H9 (cell line): ENCODE results near the gene G6PC1. TPM values are rescaled to one million over a fixed set of nuclear protein-coding genes. Genes with fewer than 3 reads are reported as not detected.

Experiments
- DNase-seq: peaks from one replicate; pipeline ENCODE4 v3.0.0-alpha.2; 2017
- H2AFZ ChIP-seq: one replicate; pipeline ENCODE4 v1.6.1; 2013; ENCODE audit warnings: mild to moderate bottlenecking, low read length, control low read depth, moderate library complexity
- H2AK5ac ChIP-seq: 2 replicates; pipeline ENCODE4 v1.6.1; 2013; ENCODE audit warnings: low read length, control low read depth, mixed read lengths; ENCODE audit not compliant: insufficient read length
- H2BK120ac ChIP-seq: one replicate; pipeline ENCODE4 v1.6.1; 2013; ENCODE audit warnings: low read depth, mild to moderate bottlenecking, low read length, control low read depth, inconsistent platforms; ENCODE audit not compliant: poor library complexity, severe bottlenecking
- H2BK12ac ChIP-seq: 2 replicates; pipeline ENCODE4 v1.6.1; 2013; ENCODE audit warnings: low read length, control low read depth, mixed read lengths, low read depth; ENCODE audit not compliant: insufficient read length
- H2BK15ac ChIP-seq: 2 replicates; pipeline ENCODE4 v1.6.1; 2013; ENCODE audit warnings: low read depth, low read length, control low read depth
- H2BK20ac ChIP-seq: one replicate; pipeline ENCODE4 v1.6.1; 2013; ENCODE audit warnings: low read depth, mild to moderate bottlenecking, low read length, control low read depth, inconsistent platforms; ENCODE audit not compliant: poor library complexity, severe bottlenecking
- H2BK5ac ChIP-seq: 2 replicates; pipeline ENCODE4 v1.6.1; 2013; ENCODE audit warnings: low read length, control low read depth, mixed read lengths; ENCODE audit not compliant: insufficient read length
- H3K14ac ChIP-seq: 2 replicates; pipeline ENCODE4 v1.6.1; 2013; ENCODE audit warnings: low read length, control low read depth; ENCODE audit not compliant: insufficient read depth
- H3K18ac ChIP-seq: 2 replicates; pipeline ENCODE4 v1.6.1; 2013; ENCODE audit warnings: low read depth, mild to moderate bottlenecking, mixed read lengths, low read length, control low read depth; ENCODE audit not compliant: insufficient read length
- H3K23ac ChIP-seq: 2 replicates; pipeline ENCODE4 v1.6.1; 2013; ENCODE audit warnings: low read length, control low read depth, mixed read lengths, low read depth; ENCODE audit not compliant: insufficient read length
- H3K23me2 ChIP-seq: 2 replicates; pipeline ENCODE4 v1.6.1; 2013; ENCODE audit warnings: low read depth, mild to moderate bottlenecking, mixed read lengths, low read length, control low read depth; ENCODE audit not compliant: insufficient read length, poor library complexity, severe bottlenecking
- H3K27ac ChIP-seq: 2 replicates; pipeline ENCODE4 v1.5.1; 2013; ENCODE audit warnings: low read length, control low read depth, mixed read lengths, low read depth; ENCODE audit not compliant: insufficient read length
- H3K27me3 ChIP-seq: 2 replicates; pipeline ENCODE4 v1.6.1; 2013; ENCODE audit warnings: low read length, control low read depth, inconsistent platforms; ENCODE audit not compliant: insufficient read depth
- H3K4ac ChIP-seq: 2 replicates; pipeline ENCODE4 v1.6.1; 2013; ENCODE audit warnings: low read depth, mild to moderate bottlenecking, control low read depth, inconsistent platforms, low read length, moderate library complexity
- H3K4me1 ChIP-seq: 2 replicates; pipeline ENCODE4 v1.6.1; 2013; ENCODE audit warnings: low read length, control low read depth, inconsistent platforms; ENCODE audit not compliant: insufficient read depth
- H3K4me2 ChIP-seq: 2 replicates; pipeline ENCODE4 v1.6.1; 2013; ENCODE audit warnings: low read length, control low read depth, mixed read lengths; ENCODE audit not compliant: insufficient read length, insufficient read depth
- H3K56ac ChIP-seq: 2 replicates; pipeline ENCODE4 v1.6.1; 2013; ENCODE audit warnings: low read depth, mild to moderate bottlenecking, mixed read lengths, low read length, control low read depth; ENCODE audit not compliant: insufficient read length
- H3K79me1 ChIP-seq: 2 replicates; pipeline ENCODE4 v1.6.1; 2013; ENCODE audit warnings: low read depth, mild to moderate bottlenecking, moderate library complexity, low read length, control low read depth, inconsistent platforms; ENCODE audit not compliant: insufficient read depth, poor library complexity, severe bottlenecking
- H3K79me2 ChIP-seq: 2 replicates; pipeline ENCODE4 v1.6.1; 2013; ENCODE audit warnings: low read length, control low read depth, inconsistent platforms; ENCODE audit not compliant: insufficient read depth
- H3K9ac ChIP-seq: 2 replicates; pipeline ENCODE4 v1.6.1; 2013; ENCODE audit warnings: low read length, control low read depth, mixed read lengths; ENCODE audit not compliant: insufficient read length; ENCODE audit errors: extremely low read depth
- H3K9me3 ChIP-seq: one replicate; pipeline ENCODE4 v1.6.1; 2013; ENCODE audit warnings: low read depth, low read length, inconsistent platforms; ENCODE audit not compliant: control insufficient read depth
- H3T11ph ChIP-seq: one replicate; pipeline ENCODE4 v1.6.1; 2013; ENCODE audit warnings: mild to moderate bottlenecking, low read length, control low read depth, inconsistent platforms
- H4K20me1 ChIP-seq: one replicate; pipeline ENCODE4 v1.6.1; 2013; ENCODE audit not compliant: control insufficient read depth, insufficient read length, insufficient read depth
- H4K5ac ChIP-seq: 2 replicates; pipeline ENCODE4 v1.6.1; 2013; ENCODE audit warnings: low read depth, mild to moderate bottlenecking, mixed read lengths, low read length, control low read depth; ENCODE audit not compliant: insufficient read length
- H4K8ac ChIP-seq: replicated peaks from 2 replicates; pipeline ENCODE4 v1.6.1; 2013; ENCODE audit warnings: low read length, control low read depth, mixed read lengths, low read depth; ENCODE audit not compliant: insufficient read length
- H4K91ac ChIP-seq: 2 replicates; pipeline ENCODE4 v1.6.1; 2013; ENCODE audit warnings: low read depth, mild to moderate bottlenecking, moderate library complexity, mixed read lengths, low read length, control low read depth; ENCODE audit not compliant: insufficient read length
- H3K27ac Mint-ChIP-seq, 3 experiments: 2 replicates in 2 of 3; 3 replicates in 1 of 3; pipeline ENCODE4 v1.8.0; 2020 to 2021; ENCODE audit warnings: mixed read lengths in 3 of 3, mild to moderate bottlenecking in 1 of 3, moderate library complexity in 1 of 3
- H3K27me3 Mint-ChIP-seq: 2 replicates; pipeline ENCODE4 v1.8.0; 2021; ENCODE audit warnings: low read depth, mild to moderate bottlenecking, moderate library complexity, mixed read lengths
- H3K36me3 Mint-ChIP-seq, 3 experiments: 2 replicates in 2 of 3; 3 replicates in 1 of 3; pipeline ENCODE4 v1.8.0; 2020 to 2021; ENCODE audit warnings: low read depth in 3 of 3, mixed read lengths in 3 of 3; ENCODE audit not compliant: insufficient read depth in 1 of 3
- H3K4me1 Mint-ChIP-seq, 2 experiments: 2 replicates each; pipeline ENCODE4 v1.8.0; 2020; ENCODE audit warnings: mixed read lengths in 2 of 2
- H3K4me3 Mint-ChIP-seq, 2 experiments: 2 replicates in 1 of 2; 3 replicates in 1 of 2; pipeline ENCODE4 v1.8.0; 2020 to 2021; ENCODE audit warnings: mild to moderate bottlenecking in 2 of 2, mixed read lengths in 2 of 2, moderate library complexity in 1 of 2
- H3K9me3 Mint-ChIP-seq, 2 experiments: 2 replicates in 1 of 2; 3 replicates in 1 of 2; pipeline ENCODE4 v1.8.0; 2020; ENCODE audit warnings: mild to moderate bottlenecking in 2 of 2, mixed read lengths in 2 of 2, moderate library complexity in 1 of 2
- WGBS: extraction: QIAGEN DNeasy Blood & Tissue Kit; methylation state at CpG from one replicate; pipeline ENCODE4 v1.1.7; 2013; ENCODE audit warnings: missing lambda C conversion rate, low lambda C conversion rate, mixed read lengths; ENCODE audit not compliant: insufficient read length; ENCODE audit errors: extremely low coverage; 5-methylcytosine and 5-hydroxymethylcytosine counted together
- total RNA-seq: library from RNA; stranded (reverse); gene quantifications from 2 replicates; pipeline ENCODE4 v1.2.1, GENCODE V29; 2021
- TF ChIP-seq, protein P1 (sequence below): fragments of 200-600 bp; sonication (generic); conservative IDR thresholded peaks from 3 replicates; pipeline ENCODE4 v1.8.0; 2021; ENCODE audit warnings: antibody characterized with exemption, mild to moderate bottlenecking

Gene G6PC1
- total RNA-seq, 1 experiment from 2014 or later, result not detected

DNA sequence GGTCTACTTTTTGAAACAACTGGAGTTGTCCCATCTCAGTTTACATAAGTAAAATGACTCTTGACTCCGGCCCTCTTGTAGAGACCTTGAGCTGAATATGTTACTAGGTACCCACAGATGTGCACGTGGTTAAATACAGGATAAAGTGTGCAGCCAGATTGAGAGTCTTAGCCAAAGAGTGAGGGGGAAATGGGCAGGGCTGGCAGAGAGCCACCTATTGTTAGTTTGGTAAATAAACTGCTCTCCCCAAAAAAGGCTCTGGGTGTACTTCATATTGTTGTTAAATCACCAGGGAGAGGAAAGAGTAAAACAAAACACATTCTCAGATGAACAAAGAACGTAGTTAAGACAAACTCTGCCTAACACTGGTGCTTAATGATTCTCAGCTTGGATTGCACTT lies 20.3 kb downstream of the G6PC1 start:
- TF ChIP-seq, protein P1, sequence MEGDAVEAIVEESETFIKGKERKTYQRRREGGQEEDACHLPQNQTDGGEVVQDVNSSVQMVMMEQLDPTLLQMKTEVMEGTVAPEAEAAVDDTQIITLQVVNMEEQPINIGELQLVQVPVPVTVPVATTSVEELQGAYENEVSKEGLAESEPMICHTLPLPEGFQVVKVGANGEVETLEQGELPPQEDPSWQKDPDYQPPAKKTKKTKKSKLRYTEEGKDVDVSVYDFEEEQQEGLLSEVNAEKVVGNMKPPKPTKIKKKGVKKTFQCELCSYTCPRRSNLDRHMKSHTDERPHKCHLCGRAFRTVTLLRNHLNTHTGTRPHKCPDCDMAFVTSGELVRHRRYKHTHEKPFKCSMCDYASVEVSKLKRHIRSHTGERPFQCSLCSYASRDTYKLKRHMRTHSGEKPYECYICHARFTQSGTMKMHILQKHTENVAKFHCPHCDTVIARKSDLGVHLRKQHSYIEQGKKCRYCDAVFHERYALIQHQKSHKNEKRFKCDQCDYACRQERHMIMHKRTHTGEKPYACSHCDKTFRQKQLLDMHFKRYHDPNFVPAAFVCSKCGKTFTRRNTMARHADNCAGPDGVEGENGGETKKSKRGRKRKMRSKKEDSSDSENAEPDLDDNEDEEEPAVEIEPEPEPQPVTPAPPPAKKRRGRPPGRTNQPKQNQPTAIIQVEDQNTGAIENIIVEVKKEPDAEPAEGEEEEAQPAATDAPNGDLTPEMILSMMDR, result no peak
- no peak overlapping the region for H3K23ac ChIP-seq
- H3K79me2 ChIP-seq, result no peaks in the 10 kb centered on the region
- no peak overlapping the region for H2BK20ac ChIP-seq
- no peak overlapping the region for H3K56ac ChIP-seq
- no peak overlapping the region for H2AFZ ChIP-seq
- H3K4me3 Mint-ChIP-seq, result no peak overlapping the region
- no peak overlapping the region for H3T11ph ChIP-seq
- H4K8ac ChIP-seq, result no peak overlapping the region
- no peak overlapping the region for H2BK15ac ChIP-seq
- H3K4me2 ChIP-seq, result no peak overlapping the region
- no peak overlapping the region for H2BK5ac ChIP-seq
- H2AK5ac ChIP-seq, result no peak overlapping the region
- H3K9me3 ChIP-seq, result no peaks in the 10 kb centered on the region
- H4K91ac ChIP-seq, result no peak overlapping the region
- H3K23me2 ChIP-seq, result no peaks in the 10 kb centered on the region
- peaks cover 17 to 18% of the 10 kb centered on the region in 2 experiments for H3K4me1 Mint-ChIP-seq
- H3K27me3 Mint-ChIP-seq, result no peaks in the 10 kb centered on the region; the same call in 1 of the 2 replicates
- H3K27ac ChIP-seq, result no peak overlapping the region
- H3K9ac ChIP-seq, result no peak overlapping the region
- no peaks in the 10 kb centered on the region for H4K20me1 ChIP-seq
- WGBS, result no CpG with 5 or more reads among the region's 3 CpGs
- H3K14ac ChIP-seq, result no peak overlapping the region
- no peak overlapping the region for H4K5ac ChIP-seq
- H3K79me1 ChIP-seq, result no peaks in the 10 kb centered on the region
- no peak for DNase-seq
- no peak overlapping the region for H2BK12ac ChIP-seq
- no peak overlapping the region for H2BK120ac ChIP-seq
- H3K18ac ChIP-seq, result no peak overlapping the region
- H3K27ac Mint-ChIP-seq, result peak overlapping the region in 1 of 3 experiments; percentile 54; a peak in 2 of 7 replicates
- H3K9me3 Mint-ChIP-seq, result no peaks in the 10 kb centered on the region
- peaks cover 3% of the 10 kb centered on the region; the same call in 1 of the 2 replicates for H3K4me1 ChIP-seq
- no peaks in the 10 kb centered on the region for H3K36me3 Mint-ChIP-seq
- no peak overlapping the region for H3K4ac ChIP-seq
- no peaks in the 10 kb centered on the region for H3K27me3 ChIP-seq
